SKM-1 treated with dmso at 0.1 percent for 144 hours (cell line): Measurements from ENCODE around the gene MBOAT2.

Source experiments
- DNase-seq: peaks from one replicate; lab custom pipeline; 2025; ENCODE audit not compliant: unreplicated experiment; lab: John Stamatoyannopoulos, UW

MBOAT2 gene

DNA sequence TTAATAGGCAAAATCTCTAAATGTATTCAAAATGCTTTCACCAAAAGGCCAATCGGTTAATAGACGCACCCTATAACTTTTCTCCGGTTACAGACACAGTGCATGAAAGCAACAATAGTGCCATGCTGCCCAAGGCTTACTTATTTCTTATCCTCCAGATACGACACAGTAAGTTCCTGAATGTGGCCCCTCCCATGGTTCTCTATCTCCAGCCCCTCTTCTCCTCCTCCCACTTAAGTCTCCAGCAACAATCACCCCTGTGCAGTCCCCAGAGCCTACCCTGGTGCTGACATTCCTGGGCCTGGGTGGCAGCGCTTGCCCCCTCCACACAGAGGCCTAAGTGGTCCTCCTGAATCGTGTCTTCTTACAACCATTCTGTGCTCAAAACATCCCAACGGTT is 169.6 kb downstream of the MBOAT2 start:
- no peak for DNase-seq

DNA sequence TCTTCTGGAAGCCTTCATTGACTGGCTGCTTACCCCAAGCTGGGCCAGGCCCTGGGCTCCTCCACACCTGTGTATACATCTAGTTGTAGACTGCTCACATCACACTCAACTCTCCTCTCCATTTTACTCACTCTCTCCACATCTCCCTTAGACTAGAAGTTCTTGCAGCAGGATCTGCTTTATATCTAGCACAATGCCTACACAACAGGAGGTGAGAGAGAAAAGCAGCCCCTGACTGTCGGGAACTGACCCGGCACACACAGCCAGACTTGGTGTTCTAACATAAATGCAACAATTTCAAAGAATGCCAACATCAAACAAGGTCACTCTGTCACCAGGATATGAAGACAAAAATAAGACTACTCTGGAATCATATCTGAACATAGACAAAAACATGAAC is 172.0 kb downstream of the MBOAT2 start:
- no peak for DNase-seq

- DNase-seq, result no peak
Observed at GRCh38 chr2:8827729-8828128, 175.8 kb downstream of the MBOAT2 start.

DNA sequence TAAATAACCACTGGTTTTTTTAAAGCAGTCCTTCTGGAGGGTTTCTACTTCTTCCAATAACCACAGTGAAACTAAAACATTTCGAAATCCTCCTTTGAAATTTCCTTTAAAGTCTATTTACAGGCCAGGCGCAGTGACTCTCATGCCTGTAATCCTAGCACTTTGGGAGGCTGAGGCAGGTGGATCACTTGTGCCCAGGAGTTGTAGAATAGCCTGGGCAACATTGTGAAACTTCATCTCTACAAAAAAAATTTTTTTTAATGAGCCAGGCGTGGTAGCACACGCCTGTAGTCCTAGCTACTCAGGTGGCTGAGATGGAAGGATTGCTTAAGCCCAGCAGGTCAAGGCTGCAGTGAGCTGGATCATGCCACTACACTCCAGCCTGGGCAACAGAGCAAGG is 181.3 kb downstream of the MBOAT2 start:
- peak; percentile 50 for DNase-seq

GRCh38 chr2:8821276-8822217 is 181.9 kb downstream of the MBOAT2 start:
- peak; percentile 73 for DNase-seq

DNA sequence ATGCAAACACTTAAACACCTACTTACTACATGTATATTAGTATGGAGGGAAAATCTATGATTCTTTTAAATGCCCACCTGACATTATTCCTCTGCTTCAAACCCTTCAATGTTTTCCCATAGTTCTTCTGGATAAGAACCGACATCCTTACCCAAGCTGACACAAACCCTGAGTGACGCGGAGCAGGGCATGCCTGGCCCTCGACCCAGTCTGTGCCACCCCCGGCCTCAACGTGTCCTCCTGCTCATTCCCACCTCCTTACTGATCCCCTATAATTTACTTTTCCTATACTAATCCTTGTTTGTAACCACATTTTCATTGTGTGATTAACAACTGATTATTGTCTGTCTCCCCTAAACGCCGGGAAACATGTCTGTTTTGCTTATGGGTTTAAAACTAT is 183.5 kb downstream of the MBOAT2 start:
- DNase-seq, result no peak

- no peak for DNase-seq
Observed at GRCh38 chr2:8819194-8819593, 184.3 kb downstream of the MBOAT2 start.

DNA sequence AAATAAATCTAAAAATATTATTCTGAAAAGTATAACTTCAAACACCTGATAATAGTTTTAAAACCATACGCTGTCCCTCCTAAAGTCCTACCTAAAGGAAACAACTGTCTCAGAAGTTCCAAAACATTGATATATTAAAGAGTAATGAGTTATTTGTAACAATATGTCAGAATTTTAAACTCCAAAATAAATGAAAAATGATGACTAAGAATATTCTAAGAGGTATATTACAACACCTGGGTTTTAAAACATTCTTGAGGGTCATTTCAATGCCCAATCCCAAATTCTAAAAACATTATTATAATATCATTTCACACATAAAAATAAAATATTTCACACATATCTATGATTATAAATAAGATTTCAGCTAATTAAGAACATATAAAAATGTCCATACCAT is 186.3 kb downstream of the MBOAT2 start:
- DNase-seq, result no peak

GRCh38 chr2:8806885-8807704 is 196.4 kb downstream of the MBOAT2 start:
- DNase-seq, result no peak

GRCh38 chr2:8805278-8806210 is 197.9 kb downstream of the MBOAT2 start:
- no peak for DNase-seq

GRCh38 chr2:8803658-8804379 is 199.7 kb downstream of the MBOAT2 start:
- DNase-seq, result no peak

- no peak for DNase-seq
Observed at GRCh38 chr2:8802741-8803140, 200.7 kb downstream of the MBOAT2 start.
